Hepatocyte (in vitro differentiated cells): ENCODE measurements around the gene ADGRB3. TPM values are rescaled to one million over a fixed set of nuclear protein-coding genes. Genes with fewer than 3 reads are reported as not detected.

Experiments
- DNase-seq: peaks from one replicate; pipeline ENCODE4 v3.0.0-alpha.2; 2016; ENCODE audit warnings: low spot score
- H2AFZ ChIP-seq: fragments of 200-600 bp; sonication (generic); 2 replicates; pipeline ENCODE4 v1.6.0; 2016; ENCODE audit warnings: antibody characterized with exemption, mild to moderate bottlenecking
- H3K27ac ChIP-seq: fragments of 200-600 bp; sonication (generic); 2 replicates; pipeline ENCODE4 v1.5.1; 2016; ENCODE audit warnings: mild to moderate bottlenecking
- H3K27me3 ChIP-seq: fragments of 200-600 bp; sonication (generic); 2 replicates; pipeline ENCODE4 v1.6.1; 2016
- H3K36me3 ChIP-seq: fragments of 200-600 bp; sonication (generic); replicated peaks from 2 replicates; pipeline ENCODE4 v1.5.1; 2016; ENCODE audit warnings: low read depth; ENCODE audit not compliant: insufficient read depth
- H3K4me1 ChIP-seq: fragments of 200-600 bp; sonication (generic); 2 replicates; pipeline ENCODE4 v1.5.1; 2016; ENCODE audit warnings: mild to moderate bottlenecking, moderate library complexity; ENCODE audit not compliant: insufficient read depth
- H3K4me2 ChIP-seq: fragments of 200-600 bp; sonication (generic); 2 replicates; pipeline ENCODE4 v1.6.0; 2016
- H3K4me3 ChIP-seq: fragments of 200-600 bp; sonication (generic); 2 replicates; pipeline ENCODE4 v1.5.1; 2016; ENCODE audit warnings: mild to moderate bottlenecking
- H3K79me2 ChIP-seq: fragments of 200-600 bp; sonication (generic); 2 replicates; pipeline ENCODE4 v1.6.0; 2017; ENCODE audit warnings: mild to moderate bottlenecking
- H3K9me2 ChIP-seq: fragments of 200-600 bp; sonication (generic); replicated peaks from 2 replicates; pipeline ENCODE4 v1.6.0; 2017; ENCODE audit warnings: mild to moderate bottlenecking; ENCODE audit not compliant: insufficient read depth
- H3K9me3 ChIP-seq: fragments of 200-600 bp; sonication (generic); 2 replicates; pipeline ENCODE4 v1.5.1; 2016; ENCODE audit warnings: low read depth, mild to moderate bottlenecking
- H4K20me1 ChIP-seq: fragments of 200-600 bp; sonication (generic); 2 replicates; pipeline ENCODE4 v1.6.0; 2016; ENCODE audit warnings: mild to moderate bottlenecking; ENCODE audit not compliant: insufficient read depth, poor library complexity, severe bottlenecking
- CTCF ChIP-seq: fragments of 200-600 bp; sonication (generic); IDR thresholded peaks from 2 replicates; pipeline ENCODE4 v1.5.1; 2016; ENCODE audit warnings: antibody characterized with exemption, mild to moderate bottlenecking; ENCODE audit not compliant: poor library complexity
- EZH2 ChIP-seq: fragments of 200-600 bp; sonication (generic); IDR thresholded peaks from 2 replicates; pipeline ENCODE4 v1.6.1; 2016; ENCODE audit warnings: antibody characterized with exemption, mild to moderate bottlenecking, borderline replicate concordance
- EZH2phosphoT487 ChIP-seq: fragments of 200-600 bp; sonication (generic); IDR thresholded peaks from one replicate; pipeline ENCODE4 v1.6.1; 2018; ENCODE audit warnings: antibody characterized with exemption, mild to moderate bottlenecking, low read depth, moderate library complexity; ENCODE audit not compliant: unreplicated experiment, severe bottlenecking
- WGBS: methylation state at CpG from one replicate; pipeline ENCODE4 v1.1.6; 2016; ENCODE audit warnings: low lambda C conversion rate; ENCODE audit errors: missing lambda C conversion rate; 5-methylcytosine and 5-hydroxymethylcytosine counted together
- polyA plus RNA-seq: library from polyadenylated mRNA; unstranded; fragments of >200 nt; fragmentation: Nextera tagmentation; extraction: Ambion mirVana; gene quantifications from 2 replicates; pipeline ENCODE4 v1.2.1, GENCODE V29; 2016
- total RNA-seq: library from RNA; depleted of rRNA; stranded (reverse); fragments of >200 nt; gene quantifications from 2 replicates; pipeline ENCODE4 v1.2.3, GENCODE V29; 2014

Gene ADGRB3
- total and polyA plus RNA-seq, 2 experiments from 2014 or later, result 0.17 to 2.2 TPM

DNA sequence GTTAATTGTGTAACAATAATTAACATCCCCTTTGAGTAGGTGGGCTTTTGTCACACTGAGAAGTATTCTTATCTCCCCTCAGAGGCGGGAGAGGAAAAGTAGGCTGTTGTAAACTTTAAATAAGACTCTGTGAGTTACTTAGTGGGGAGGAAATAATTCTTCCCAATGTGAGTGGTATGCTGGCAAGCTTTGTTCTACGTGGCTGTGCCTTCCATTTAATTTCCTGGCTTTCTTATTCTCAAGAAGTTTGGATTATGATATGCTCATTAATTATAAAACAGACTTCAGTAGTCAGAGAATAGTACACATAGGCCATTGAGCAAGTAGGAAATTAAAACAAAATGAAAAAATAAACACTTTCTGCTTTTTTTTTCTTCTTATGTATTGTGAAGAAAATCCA is 19.1 kb downstream of the ADGRB3 start:
- no peak overlapping the region for H3K27ac ChIP-seq
- no peaks in the 10 kb centered on the region for H3K27me3 ChIP-seq
- no peaks in the 10 kb centered on the region for H3K9me2 ChIP-seq
- no peak overlapping the region for H2AFZ ChIP-seq
- H4K20me1 ChIP-seq, result no peaks in the 10 kb centered on the region
- WGBS, result 54% methylated on average over 2 of the region's 2 CpGs
- no peaks in the 10 kb centered on the region for H3K79me2 ChIP-seq
- H3K36me3 ChIP-seq, result no peaks in the 10 kb centered on the region
- H3K4me1 ChIP-seq, result peaks cover 4% of the 10 kb centered on the region
- no peak for TF ChIP-seq CTCF
- no peaks in the 10 kb centered on the region for H3K9me3 ChIP-seq
- no peak overlapping the region for H3K4me3 ChIP-seq
- DNase-seq, result no peak
- no peak overlapping the region for H3K4me2 ChIP-seq

DNA sequence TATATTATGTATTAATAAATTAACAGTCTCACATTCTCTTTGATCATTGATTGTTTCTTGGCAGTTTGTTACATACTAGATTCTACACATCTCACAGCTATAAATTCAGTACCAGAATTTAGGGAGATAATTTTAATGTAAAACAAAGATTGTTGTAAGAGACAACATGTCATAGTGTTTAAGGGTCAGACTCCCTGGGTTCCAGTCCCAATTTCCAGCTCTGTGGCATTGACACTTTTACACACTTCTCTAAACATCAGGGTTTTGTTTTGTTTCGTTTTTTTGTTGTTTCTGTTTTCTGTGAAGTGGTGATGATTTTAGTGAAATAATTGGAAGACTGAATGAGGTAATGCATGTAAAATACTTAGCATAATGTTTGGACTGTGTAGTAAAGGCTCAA is 19.9 kb downstream of the ADGRB3 start:
- TF ChIP-seq CTCF (no peak), EZH2phosphoT487 (no peak), EZH2 (no peak)
- no peak overlapping the region for H3K4me2 ChIP-seq
- no peak overlapping the region for H3K27ac ChIP-seq
- no peaks in the 10 kb centered on the region for H3K36me3 ChIP-seq
- no peaks in the 10 kb centered on the region for H4K20me1 ChIP-seq
- H3K27me3 ChIP-seq, result no peaks in the 10 kb centered on the region
- 48% methylated on average over 1 of the region's 1 CpG for WGBS
- no peaks in the 10 kb centered on the region for H3K79me2 ChIP-seq
- no peaks in the 10 kb centered on the region for H3K9me2 ChIP-seq
- H3K4me3 ChIP-seq, result no peak overlapping the region
- H3K9me3 ChIP-seq, result no peaks in the 10 kb centered on the region
- DNase-seq, result no peak
- H3K4me1 ChIP-seq, result peaks cover 4% of the 10 kb centered on the region
- H2AFZ ChIP-seq, result no peak overlapping the region

GRCh38 chr6:68657374-68658139 is 22.5 kb downstream of the ADGRB3 start:
- Histone ChIP-seq H3K4me2 (no peak overlapping the region), H3K36me3 (no peaks in the 10 kb centered on the region), H3K27ac (no peak overlapping the region), H4K20me1 (no peaks in the 10 kb centered on the region), H3K9me3 (no peaks in the 10 kb centered on the region), H3K4me1 (no peaks in the 10 kb centered on the region), H3K79me2 (no peaks in the 10 kb centered on the region), H2AFZ (no peak overlapping the region), H3K27me3 (no peaks in the 10 kb centered on the region), H3K9me2 (no peaks in the 10 kb centered on the region), H3K4me3 (no peak overlapping the region)
- DNase-seq, result no peak
- no peak for TF ChIP-seq EZH2
- no peak for TF ChIP-seq EZH2phosphoT487
- no peak for TF ChIP-seq CTCF
- WGBS, result 75% methylated on average over 3 of the region's 3 CpGs

- Histone ChIP-seq H3K9me3 (no peaks in the 10 kb centered on the region), H3K4me1 (no peaks in the 10 kb centered on the region), H3K36me3 (no peaks in the 10 kb centered on the region), H3K79me2 (no peaks in the 10 kb centered on the region), H3K27ac (no peak overlapping the region), H4K20me1 (no peaks in the 10 kb centered on the region), H3K9me2 (no peaks in the 10 kb centered on the region), H3K27me3 (no peaks in the 10 kb centered on the region), H3K4me3 (no peak overlapping the region), H2AFZ (no peak overlapping the region), H3K4me2 (no peak overlapping the region)
- TF ChIP-seq CTCF (no peak), EZH2 (no peak), EZH2phosphoT487 (no peak)
- DNase-seq, result no peak
- WGBS, result 68% methylated on average over 2 of the region's 2 CpGs
These were observed 23.3 kb downstream of the ADGRB3 start for GRCh38 chr6:68658338-68658737.
